Measurements from ENCODE around the gene SFXN4. TPM values are rescaled to one million over a fixed set of nuclear protein-coding genes. Genes with fewer than 3 reads are reported as not detected.
A peak's percentile ranks its signal among the peaks of the same experiment; 100 is the strongest.
"Not testable (repeated sequence)": the region's sequence is repeated elsewhere in the genome, so short reads cannot be mapped to it uniquely, and the experiment has no call there.

The SFXN4 gene
- total RNA-seq, 1 donor = 13.0 TPM

GRCh38 chr10:119139464-119140067 lies 25.9 kb downstream of the SFXN4 start:
- H3K4me2 ChIP-seq (ENCODE audit: insufficient read depth, low read length) = no peak overlapping the region
- H3K4me3 ChIP-seq (ENCODE audit: insufficient read depth, low read length) = no peak overlapping the region

GRCh38 chr10:119138346-119139306 lies 26.9 kb downstream of the SFXN4 start:
- H3K4me2 ChIP-seq (ENCODE audit: insufficient read depth, low read length) = no peak overlapping the region
- no peaks in the 10 kb centered on the region for H3K27me3 ChIP-seq (ENCODE audit: insufficient read depth, low read length)
- no peaks in the 10 kb centered on the region for H3K79me2 ChIP-seq (ENCODE audit: insufficient read depth, low read length)
- H3K4me3 ChIP-seq (ENCODE audit: insufficient read depth, low read length) = no peak overlapping the region
- H3K27ac ChIP-seq (ENCODE audit: low read depth, low read length) = no peak overlapping the region
- peaks cover 16% of the 10 kb centered on the region for H3K4me1 ChIP-seq (ENCODE audit: insufficient read depth, low read length)
- H2AFZ ChIP-seq (ENCODE audit: low read length) = no peak overlapping the region
- no peak for DNase-seq (ENCODE audit: insufficient read length, low spot score, missing footprints)
- H3K36me3 ChIP-seq (ENCODE audit: insufficient read depth, low read length) = peaks cover 4% of the 10 kb centered on the region
- peaks cover 2% of the 10 kb centered on the region for H4K20me1 ChIP-seq (ENCODE audit: insufficient read depth, low read length)
- no peaks in the 10 kb centered on the region for H3K9me3 ChIP-seq (ENCODE audit: low read depth, low read length)
- no peak for TF ChIP-seq CTCF (IDR thresholded peaks at IDR 0.05; ENCODE audit: extremely low read depth, low read depth, low read length)

More at GRCh38 chr10:119139464-119140067, 25.9 kb downstream of the SFXN4 start:
- Histone ChIP-seq H3K27me3 (ENCODE audit: insufficient read depth, low read length) (no peaks in the 10 kb centered on the region), H3K4me1 (ENCODE audit: insufficient read depth, low read length) (peaks cover 14% of the 10 kb centered on the region), H4K20me1 (ENCODE audit: insufficient read depth, low read length) (peaks cover 2% of the 10 kb centered on the region), H3K27ac (ENCODE audit: low read depth, low read length) (no peak overlapping the region), H3K36me3 (ENCODE audit: insufficient read depth, low read length) (no peaks in the 10 kb centered on the region), H3K9me3 (ENCODE audit: low read depth, low read length) (no peaks in the 10 kb centered on the region), H2AFZ (ENCODE audit: low read length) (no peak overlapping the region), H3K79me2 (ENCODE audit: insufficient read depth, low read length) (no peaks in the 10 kb centered on the region)
- DNase-seq (ENCODE audit: insufficient read length, low spot score, missing footprints) = no peak
- peak; percentile 55 for TF ChIP-seq CTCF (IDR thresholded peaks at IDR 0.05; ENCODE audit: extremely low read depth, low read depth, low read length)

- not testable (repeated sequence) for DNase-seq (ENCODE audit: insufficient read length, low spot score, missing footprints)
Observed at GRCh38 chr10:119137878-119138277, 27.6 kb downstream of the SFXN4 start.

GRCh38 chr10:119136084-119136483 lies 29.4 kb downstream of the SFXN4 start:
- Histone ChIP-seq H3K4me3 (ENCODE audit: insufficient read depth, low read length) (no peak overlapping the region), H3K4me2 (ENCODE audit: insufficient read depth, low read length) (no peak overlapping the region), H4K20me1 (ENCODE audit: insufficient read depth, low read length) (peaks cover 2% of the 10 kb centered on the region), H3K79me2 (ENCODE audit: insufficient read depth, low read length) (peaks cover 4% of the 10 kb centered on the region), H3K36me3 (ENCODE audit: insufficient read depth, low read length) (peaks cover 23% of the 10 kb centered on the region), H3K27me3 (ENCODE audit: insufficient read depth, low read length) (no peaks in the 10 kb centered on the region), H2AFZ (ENCODE audit: low read length) (no peak overlapping the region), H3K27ac (ENCODE audit: low read depth, low read length) (peak overlapping the region; percentile 91), H3K9me3 (ENCODE audit: low read depth, low read length) (no peaks in the 10 kb centered on the region), H3K4me1 (ENCODE audit: insufficient read depth, low read length) (peaks cover 22% of the 10 kb centered on the region)
- no peak for TF ChIP-seq CTCF (IDR thresholded peaks at IDR 0.05; ENCODE audit: extremely low read depth, low read depth, low read length)
- no peak for DNase-seq (ENCODE audit: insufficient read length, low spot score, missing footprints)

More at GRCh38 chr10:119137878-119138277, 27.6 kb downstream of the SFXN4 start:
- H3K4me2 ChIP-seq (ENCODE audit: insufficient read depth, low read length); H2AFZ ChIP-seq (ENCODE audit: low read length); H3K4me3 ChIP-seq (ENCODE audit: insufficient read depth, low read length); H3K27ac ChIP-seq (ENCODE audit: low read depth, low read length); H3K27me3 ChIP-seq (ENCODE audit: insufficient read depth, low read length); H3K79me2 ChIP-seq (ENCODE audit: insufficient read depth, low read length); H4K20me1 ChIP-seq (ENCODE audit: insufficient read depth, low read length); H3K9me3 ChIP-seq (ENCODE audit: low read depth, low read length): not testable (repeated sequence)
- Histone ChIP-seq H3K36me3 (ENCODE audit: insufficient read depth, low read length) (peaks cover 11% of the 10 kb centered on the region), H3K4me1 (ENCODE audit: insufficient read depth, low read length) (peaks cover 16% of the 10 kb centered on the region)

Measured in osteoblast (primary cell).